NOMO-1 treated with dmso at 0.1 percent for 144 hours (cell line): Measurements from ENCODE around the gene SLC24A3.

Experiments
- DNase-seq: peaks from one replicate; lab custom pipeline; 2025; ENCODE audit not compliant: unreplicated experiment; lab: John Stamatoyannopoulos, UW

Gene SLC24A3

DNA sequence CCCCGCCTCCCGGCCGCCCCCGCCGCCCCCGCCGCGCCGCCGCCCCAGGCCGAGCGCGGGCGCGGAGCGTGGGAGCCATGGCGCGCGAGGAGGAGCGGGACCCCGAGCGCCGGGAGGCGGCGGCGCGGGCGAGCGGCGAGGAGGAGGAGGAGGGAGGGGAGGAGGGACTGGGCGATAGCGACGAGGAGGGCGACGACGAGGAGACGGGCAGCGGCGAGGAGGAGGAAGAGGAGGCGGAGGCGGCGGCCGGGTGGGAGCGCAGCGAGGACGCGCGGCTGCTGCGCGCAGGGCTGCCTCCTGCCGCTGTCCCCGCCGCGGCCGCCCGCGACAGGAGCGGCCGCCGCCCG, at the start of gene SLC24A3:
TSS of gene SLC24A3 (plus strand) at position 174 of the 347 bp plus-strand sequence.
- DNase-seq, result no peak

DNA sequence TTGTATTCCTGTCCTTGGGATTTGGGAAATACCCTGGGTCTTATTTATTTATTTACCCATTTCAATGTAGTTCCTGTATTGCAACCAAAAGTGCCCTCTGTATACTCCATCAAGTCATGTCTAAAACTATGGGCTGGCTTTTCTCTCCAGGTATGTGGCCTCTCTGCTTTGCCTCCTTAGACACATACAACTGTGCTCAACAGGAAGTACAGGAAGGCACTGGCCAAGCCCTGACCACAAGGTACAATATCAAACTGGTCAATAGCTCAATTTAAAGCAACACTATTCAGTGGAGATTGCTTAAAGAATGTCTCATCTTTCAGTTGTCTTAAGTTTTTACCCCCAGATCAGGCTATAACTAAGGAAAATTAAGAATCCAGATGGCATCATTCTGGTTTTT, 42.3 kb upstream of the SLC24A3 start:
- no peak for DNase-seq

- DNase-seq, result no peak
Observed at GRCh38 chr20:19172637-19173036, 39.8 kb upstream of the SLC24A3 start.

DNA sequence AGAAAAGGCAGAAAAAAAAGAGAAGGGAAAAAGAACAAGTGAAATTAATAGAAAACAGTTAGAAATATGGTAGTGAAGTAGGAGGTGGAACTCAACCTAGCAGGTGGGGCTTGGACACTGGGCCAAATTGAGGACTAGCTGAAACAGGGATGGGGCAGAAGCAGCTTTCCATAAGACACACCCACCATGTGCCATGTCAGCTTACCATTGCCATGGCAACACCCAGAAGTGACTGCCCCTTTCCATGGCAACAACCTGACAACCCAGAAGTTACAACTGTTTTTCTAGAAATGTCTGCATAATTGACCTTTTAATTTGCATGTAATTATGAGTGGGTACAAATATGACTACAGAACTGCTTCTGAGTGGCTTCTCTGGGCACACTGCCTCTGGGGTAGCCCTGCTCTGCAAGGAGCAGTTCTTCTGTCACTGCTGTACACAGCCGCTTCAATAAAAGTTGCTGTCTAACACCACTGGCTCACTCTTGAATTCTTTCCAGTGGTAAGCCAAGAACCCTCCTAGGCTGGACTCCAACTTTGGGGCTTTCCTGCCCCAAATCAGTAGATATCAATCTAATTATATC, 35.9 kb upstream of the SLC24A3 start:
- no peak for DNase-seq

- DNase-seq, result no peak
Observed at GRCh38 chr20:19181552-19181951, 30.9 kb upstream of the SLC24A3 start.

GRCh38 chr20:19185083-19185482, 27.4 kb upstream of the SLC24A3 start:
- no peak for DNase-seq

- no peak for DNase-seq
Observed at GRCh38 chr20:19193349-19193748, 19.1 kb upstream of the SLC24A3 start.

DNA sequence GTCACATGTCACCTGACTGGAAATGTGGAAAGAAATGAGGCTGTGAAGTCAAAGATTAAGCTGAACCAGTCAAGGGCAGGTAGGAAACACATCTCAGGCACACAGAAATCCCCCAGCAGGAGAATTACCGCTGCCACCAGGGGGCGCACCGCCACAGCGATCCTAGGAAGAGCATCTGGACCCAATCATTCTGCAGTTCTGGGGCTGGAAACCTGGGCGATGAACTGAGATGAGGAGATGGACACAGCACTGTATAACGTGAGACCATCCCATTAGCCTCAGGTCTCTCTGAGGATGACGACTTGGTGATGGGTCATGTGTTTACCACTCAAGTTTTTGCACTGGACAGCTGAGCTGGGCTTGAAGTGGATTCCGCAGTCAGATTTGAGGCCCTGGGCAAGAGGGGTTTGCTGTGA, 6.5 kb upstream of the SLC24A3 start:
- DNase-seq, result peak; percentile 28

GRCh38 chr20:19207541-19207940, 4.9 kb upstream of the SLC24A3 start:
- DNase-seq, result no peak

- no peak for DNase-seq
Observed at GRCh38 chr20:19210391-19211155, 1.9 kb upstream of the SLC24A3 start.

GRCh38 chr20:19211252-19211651, 1.2 kb upstream of the SLC24A3 start:
- DNase-seq, result no peak

DNA sequence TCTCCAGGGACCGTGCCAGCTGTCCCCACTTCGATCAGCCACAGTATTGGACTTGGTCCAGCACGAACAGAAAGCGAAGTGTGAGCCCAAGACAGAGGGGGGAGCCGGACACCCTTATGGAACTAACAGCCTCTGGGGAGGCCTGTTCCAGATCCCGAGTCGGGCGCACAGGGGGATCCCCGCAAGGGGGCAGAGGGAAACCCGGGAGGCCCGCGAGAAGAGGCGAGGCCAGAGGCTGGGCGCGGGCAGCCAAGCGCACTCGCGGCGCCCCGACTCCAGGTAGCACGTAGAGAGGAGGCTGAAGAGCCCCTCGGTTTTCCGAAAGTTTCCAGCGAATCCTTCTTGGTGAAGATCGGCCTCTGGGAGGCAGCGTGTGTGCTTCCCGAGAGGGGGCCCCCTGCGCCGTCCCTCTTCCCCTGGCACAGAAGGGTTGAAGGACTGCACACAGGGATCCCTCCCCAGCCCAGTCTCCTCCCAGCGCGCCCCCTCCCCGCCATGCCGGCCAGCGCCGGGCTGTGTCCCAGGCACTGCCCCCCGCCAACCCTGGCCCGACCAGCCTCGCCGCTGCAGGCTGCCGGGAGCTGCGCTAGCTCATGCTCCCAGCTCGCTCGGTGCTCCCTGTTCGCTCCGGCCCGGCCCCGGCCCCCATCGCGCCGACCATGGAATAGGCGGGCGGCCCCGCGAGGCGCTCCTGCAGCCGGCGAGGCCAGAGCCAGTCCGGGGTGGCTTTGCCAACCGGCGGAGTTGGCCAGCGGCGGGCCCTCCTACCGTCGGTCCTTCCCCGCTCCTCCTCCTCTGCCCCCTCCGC, 577 bp upstream of the SLC24A3 start:
- DNase-seq, result no peak

DNA sequence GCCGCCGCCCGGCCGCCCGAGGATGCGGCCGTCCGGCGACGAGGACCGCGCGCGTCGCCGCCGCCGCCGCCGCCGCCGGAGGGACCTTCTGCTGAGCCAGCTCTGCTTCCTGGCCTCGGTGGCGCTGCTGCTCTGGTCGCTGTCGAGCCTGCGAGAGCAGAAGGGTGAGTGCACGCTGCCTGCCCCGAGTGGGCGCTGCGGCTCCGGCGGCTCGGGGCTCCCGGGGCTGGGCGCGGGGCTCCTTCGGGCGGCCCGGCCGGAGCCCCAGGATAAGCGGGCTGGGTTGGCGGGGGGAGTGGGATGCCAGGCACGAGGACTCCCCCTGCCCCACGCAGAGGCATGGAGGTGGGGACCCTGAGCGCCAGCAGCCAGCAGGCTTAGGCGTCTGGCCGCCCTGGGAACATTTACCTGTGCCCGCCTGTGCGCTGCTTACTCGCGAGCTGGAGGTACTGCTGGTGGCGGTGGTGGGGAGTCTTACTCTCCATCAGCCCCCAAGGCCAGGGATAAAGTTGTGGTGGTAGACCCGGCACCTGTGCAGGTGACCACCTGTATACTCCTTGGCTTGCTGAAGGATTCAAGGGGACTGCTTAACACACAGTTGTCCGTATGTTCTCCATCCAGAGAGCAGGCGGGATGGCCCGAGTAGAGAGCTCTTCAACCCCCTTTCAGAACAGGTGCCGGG, 520 bp downstream of the SLC24A3 start:
- DNase-seq, result peak; percentile 55

DNA sequence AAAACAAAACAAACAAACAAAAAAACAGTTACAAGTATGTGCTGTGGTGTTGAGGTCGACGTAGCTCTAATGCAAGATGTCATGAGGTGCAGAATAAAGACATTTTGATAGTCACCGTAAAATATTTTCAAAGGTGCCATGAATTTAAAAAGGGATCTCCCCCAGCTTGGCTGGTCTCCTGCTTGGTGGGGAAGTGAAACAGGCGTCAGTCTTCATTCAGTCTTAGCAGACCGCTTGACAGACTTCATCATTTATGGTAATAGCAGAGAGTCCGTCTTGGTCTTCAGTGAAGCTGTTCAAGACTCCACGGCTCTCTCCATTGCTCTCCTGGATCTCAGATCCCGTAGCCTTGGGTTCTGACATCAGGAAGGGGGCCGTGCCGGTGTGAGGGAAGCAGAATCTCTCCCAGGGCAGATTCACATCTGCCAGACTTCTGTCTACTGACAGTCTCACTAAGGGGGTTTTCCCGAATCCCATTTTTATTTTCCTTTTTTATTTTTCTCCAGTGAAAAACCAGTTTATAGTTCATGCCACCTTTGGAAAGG, 1.6 kb downstream of the SLC24A3 start:
- DNase-seq, result no peak

DNA sequence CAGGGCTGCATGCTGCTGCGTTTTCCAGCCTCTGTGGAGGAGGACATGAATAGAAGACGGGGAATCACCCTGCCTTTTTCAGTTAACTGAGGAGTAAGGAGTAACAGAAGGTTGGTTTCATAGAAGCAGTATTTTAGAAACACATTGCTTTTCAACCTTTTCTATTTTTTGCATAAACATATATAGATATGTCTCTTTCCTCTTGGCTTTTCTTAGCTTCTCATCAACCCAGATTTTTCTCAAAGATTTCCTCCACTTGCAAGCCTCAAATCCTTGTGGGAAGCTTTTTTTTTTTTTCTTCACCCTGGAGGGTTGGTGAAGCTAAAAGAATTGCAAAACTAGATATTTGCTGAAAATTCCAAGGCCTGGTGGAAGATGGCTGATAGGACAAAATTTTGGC, 6.0 kb downstream of the SLC24A3 start:
- no peak for DNase-seq

DNA sequence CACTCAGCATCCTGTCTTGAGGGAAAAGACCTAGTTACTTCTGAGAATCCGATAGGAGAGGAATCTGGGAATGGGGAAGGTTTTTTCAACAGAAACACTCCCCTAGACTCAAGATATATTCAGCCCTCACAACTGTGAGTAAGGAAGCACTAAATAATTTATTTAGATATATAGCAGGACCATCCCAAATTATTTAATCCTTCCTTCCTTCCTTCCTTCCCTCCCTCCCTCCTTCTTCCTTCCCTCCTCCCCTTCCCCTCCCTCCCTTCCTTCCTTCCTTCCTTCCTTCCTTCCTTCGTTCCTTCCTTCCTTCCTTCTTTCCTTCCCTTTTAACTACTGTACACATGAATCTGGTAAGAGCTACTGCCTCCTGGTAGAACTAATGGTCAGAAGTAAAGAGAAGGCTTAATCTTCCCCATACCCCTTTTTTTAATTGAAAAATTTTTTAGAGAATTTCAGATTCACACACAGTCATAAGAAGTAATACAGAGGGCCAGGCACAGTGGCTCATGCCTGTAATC, 10.1 kb downstream of the SLC24A3 start:
- no peak for DNase-seq

DNA sequence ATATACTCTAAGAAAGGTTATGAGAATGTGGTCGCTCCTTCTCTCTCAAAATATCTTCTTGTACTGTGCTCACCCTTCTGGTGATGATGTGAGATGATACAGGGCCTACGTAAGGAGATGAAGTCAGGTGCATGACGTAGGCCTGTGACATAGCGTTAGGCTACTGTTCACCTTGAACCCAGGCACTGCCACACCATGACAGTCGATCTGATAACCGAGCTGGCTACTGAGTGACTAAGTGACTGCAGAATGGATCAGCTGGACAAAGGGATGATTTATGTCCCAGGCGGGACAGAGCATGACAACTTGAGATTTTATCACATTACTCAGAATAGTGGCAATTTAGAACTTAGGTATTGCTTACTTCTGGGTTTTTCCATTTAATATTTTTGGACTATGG, 11.2 kb downstream of the SLC24A3 start:
- DNase-seq, result no peak

GRCh38 chr20:19231359-19232035, 19.1 kb downstream of the SLC24A3 start:
- DNase-seq, result no peak

- DNase-seq, result no peak
Observed at GRCh38 chr20:19232997-19233794, 20.8 kb downstream of the SLC24A3 start.
